Astrocyte (in vitro differentiated cells and primary cell): ENCODE results near the gene SMOC1. TPM values are rescaled to one million over a fixed set of nuclear protein-coding genes. Genes with fewer than 3 reads are reported as not detected.

Source experiments
- DNase-seq: peaks from one replicate; pipeline ENCODE4 v3.0.0-alpha.2; 2010; ENCODE audit warnings: low read depth
- FAIRE-seq: peaks from 2 replicates; lab custom pipeline; 2011; peaks lifted over from hg19 to GRCh38; lab: Jason Lieb, UNC
- H2AFZ ChIP-seq: 2 replicates; pipeline ENCODE4 v1.6.0; 2012; ENCODE audit warnings: low read depth, low read length, inconsistent platforms
- H3K27ac ChIP-seq: 2 replicates; pipeline ENCODE4 v1.5.1; 2011; ENCODE audit warnings: low read depth, low read length, inconsistent platforms
- H3K27me3 ChIP-seq: 2 replicates; pipeline ENCODE4 v1.6.0; 2011; ENCODE audit warnings: low read length, inconsistent platforms; ENCODE audit not compliant: insufficient read depth
- H3K36me3 ChIP-seq: 2 replicates; pipeline ENCODE4 v1.5.1; 2011; ENCODE audit warnings: low read length, inconsistent platforms; ENCODE audit not compliant: insufficient read depth
- H3K4me1 ChIP-seq: 2 replicates; pipeline ENCODE4 v1.5.1; 2011; ENCODE audit warnings: low read length, inconsistent platforms; ENCODE audit not compliant: insufficient read depth
- H3K4me2 ChIP-seq: 2 replicates; pipeline ENCODE4 v1.6.0; 2012; ENCODE audit warnings: low read length, inconsistent platforms
- H3K4me3 ChIP-seq: 2 replicates; pipeline ENCODE4 v1.5.1; 2011; ENCODE audit warnings: low read depth, mild to moderate bottlenecking, low read length, inconsistent platforms; ENCODE audit not compliant: insufficient read depth
- H3K79me2 ChIP-seq: 2 replicates; pipeline ENCODE4 v1.6.0; 2012; ENCODE audit warnings: mild to moderate bottlenecking, low read length, inconsistent platforms; ENCODE audit not compliant: insufficient read depth
- H3K9ac ChIP-seq: 2 replicates; pipeline ENCODE4 v1.6.0; 2012; ENCODE audit warnings: mild to moderate bottlenecking, low read length, inconsistent platforms
- H3K9me3 ChIP-seq: 2 replicates; pipeline ENCODE4 v1.5.1; 2012; ENCODE audit warnings: low read depth, mild to moderate bottlenecking, low read length, inconsistent platforms; ENCODE audit not compliant: insufficient read depth
- H4K20me1 ChIP-seq: 2 replicates; pipeline ENCODE4 v1.6.0; 2012; ENCODE audit warnings: low read length, inconsistent platforms; ENCODE audit not compliant: insufficient read depth
- H3K27ac Mint-ChIP-seq: one replicate; pipeline ENCODE4 v1.8.0; 2021; ENCODE audit warnings: mild to moderate bottlenecking, mixed read lengths; ENCODE audit not compliant: unreplicated experiment
- H3K27me3 Mint-ChIP-seq: one replicate; pipeline ENCODE4 v1.8.0; 2021; ENCODE audit warnings: low read depth, mixed read lengths; ENCODE audit not compliant: unreplicated experiment
- H3K36me3 Mint-ChIP-seq: one replicate; pipeline ENCODE4 v1.8.0; 2021; ENCODE audit warnings: low read depth, mixed read lengths; ENCODE audit not compliant: unreplicated experiment
- H3K4me1 Mint-ChIP-seq: one replicate; pipeline ENCODE4 v1.8.0; 2021; ENCODE audit warnings: low read depth, mixed read lengths; ENCODE audit not compliant: unreplicated experiment
- H3K4me3 Mint-ChIP-seq: one replicate; pipeline ENCODE4 v1.8.0; 2021; ENCODE audit warnings: mild to moderate bottlenecking, moderate library complexity, mixed read lengths; ENCODE audit not compliant: unreplicated experiment
- H3K9me3 Mint-ChIP-seq: one replicate; pipeline ENCODE4 v1.8.0; 2021; ENCODE audit warnings: mild to moderate bottlenecking, mixed read lengths; ENCODE audit not compliant: unreplicated experiment
- EZH2 ChIP-seq: IDR thresholded peaks from 2 replicates; pipeline ENCODE4 v1.6.1; 2012; ENCODE audit warnings: mild to moderate bottlenecking, low read length, inconsistent platforms; ENCODE audit not compliant: insufficient read depth
- total RNA-seq: library from RNA; stranded (reverse); gene quantifications from 2 replicates; pipeline ENCODE4 v1.2.1, GENCODE V29; 2021
- TF ChIP-seq, protein P1 (sequence below): IDR thresholded peaks from 2 replicates; pipeline ENCODE4 v1.5.1; 2011; ENCODE audit warnings: low read depth, mild to moderate bottlenecking, inconsistent platforms, low read length, moderate library complexity; ENCODE audit not compliant: insufficient read depth

The SMOC1 gene
- total RNA-seq, 1 donor from 2014 or later: 0.16 TPM

DNA sequence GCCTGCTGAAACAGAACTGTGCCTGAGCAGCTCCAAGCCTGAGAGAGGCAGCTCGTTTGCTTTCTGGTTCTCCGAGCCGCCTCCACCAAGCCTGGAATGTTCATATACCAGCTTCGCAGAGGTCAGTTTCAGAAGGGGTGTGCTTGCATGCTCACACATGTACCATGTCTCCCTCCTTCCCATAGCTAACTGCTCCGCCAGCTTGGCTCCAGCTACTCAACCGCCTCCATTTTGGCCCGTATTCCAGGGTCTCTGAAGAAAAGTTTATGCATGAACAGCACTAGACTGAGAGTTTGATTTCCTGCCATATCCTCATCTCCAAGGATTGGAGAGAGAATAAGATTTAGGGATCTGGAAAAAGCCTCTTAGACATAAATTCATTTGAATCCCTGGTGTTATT is 103.7 kb downstream of the SMOC1 start:
- peaks cover 8% of the 10 kb centered on the region for H3K27me3 Mint-ChIP-seq
- no peak for FAIRE-seq
- peaks cover 5% of the 10 kb centered on the region for H3K4me1 Mint-ChIP-seq
- H3K4me3 Mint-ChIP-seq: no peak overlapping the region
- Histone ChIP-seq H2AFZ (no peak overlapping the region), H3K9ac (no peak overlapping the region), H4K20me1 (no peaks in the 10 kb centered on the region), H3K4me2 (no peak overlapping the region), H3K9me3 (no peaks in the 10 kb centered on the region), H3K79me2 (no peaks in the 10 kb centered on the region), H3K36me3 (no peaks in the 10 kb centered on the region), H3K4me1 (no peaks in the 10 kb centered on the region), H3K4me3 (no peak overlapping the region), H3K27ac (no peak overlapping the region), H3K27me3 (no peaks in the 10 kb centered on the region)
- no peak for TF ChIP-seq EZH2
- DNase-seq: no peak
- H3K36me3 Mint-ChIP-seq: no peaks in the 10 kb centered on the region
- H3K27ac Mint-ChIP-seq: no peak overlapping the region
- H3K9me3 Mint-ChIP-seq: peaks cover 4% of the 10 kb centered on the region

DNA sequence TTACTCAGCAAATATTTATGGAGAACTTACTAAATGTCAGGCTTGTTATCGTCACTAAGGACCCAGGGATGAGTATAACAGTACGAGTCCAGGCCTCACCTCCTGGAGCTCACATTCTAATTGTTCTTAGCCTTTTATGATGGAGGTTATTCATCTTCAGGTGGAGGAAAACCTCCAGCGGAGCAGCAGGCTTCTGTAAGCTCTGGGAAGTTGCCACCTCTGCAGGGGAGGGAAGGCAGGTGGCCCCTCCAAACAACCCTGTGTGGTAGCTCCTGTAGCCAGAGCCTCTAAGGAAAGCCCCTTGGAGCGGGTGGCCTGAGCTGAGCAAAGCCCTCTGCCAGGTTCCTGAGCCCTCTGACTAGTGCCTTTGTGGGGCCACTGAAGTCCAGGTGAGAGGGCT is 104.1 kb downstream of the SMOC1 start:
- DNase-seq: no peak
- H3K27ac Mint-ChIP-seq: no peak overlapping the region
- H3K4me2 ChIP-seq: no peak overlapping the region
- H3K36me3 Mint-ChIP-seq: no peaks in the 10 kb centered on the region
- no peaks in the 10 kb centered on the region for H3K27me3 ChIP-seq
- H3K9me3 ChIP-seq: no peaks in the 10 kb centered on the region
- no peak overlapping the region for H3K4me3 Mint-ChIP-seq
- peaks cover 4% of the 10 kb centered on the region for H3K9me3 Mint-ChIP-seq
- H3K4me1 Mint-ChIP-seq: peaks cover 5% of the 10 kb centered on the region
- no peak overlapping the region for H3K4me3 ChIP-seq
- TF ChIP-seq EZH2: no peak
- TF ChIP-seq, protein P1, sequence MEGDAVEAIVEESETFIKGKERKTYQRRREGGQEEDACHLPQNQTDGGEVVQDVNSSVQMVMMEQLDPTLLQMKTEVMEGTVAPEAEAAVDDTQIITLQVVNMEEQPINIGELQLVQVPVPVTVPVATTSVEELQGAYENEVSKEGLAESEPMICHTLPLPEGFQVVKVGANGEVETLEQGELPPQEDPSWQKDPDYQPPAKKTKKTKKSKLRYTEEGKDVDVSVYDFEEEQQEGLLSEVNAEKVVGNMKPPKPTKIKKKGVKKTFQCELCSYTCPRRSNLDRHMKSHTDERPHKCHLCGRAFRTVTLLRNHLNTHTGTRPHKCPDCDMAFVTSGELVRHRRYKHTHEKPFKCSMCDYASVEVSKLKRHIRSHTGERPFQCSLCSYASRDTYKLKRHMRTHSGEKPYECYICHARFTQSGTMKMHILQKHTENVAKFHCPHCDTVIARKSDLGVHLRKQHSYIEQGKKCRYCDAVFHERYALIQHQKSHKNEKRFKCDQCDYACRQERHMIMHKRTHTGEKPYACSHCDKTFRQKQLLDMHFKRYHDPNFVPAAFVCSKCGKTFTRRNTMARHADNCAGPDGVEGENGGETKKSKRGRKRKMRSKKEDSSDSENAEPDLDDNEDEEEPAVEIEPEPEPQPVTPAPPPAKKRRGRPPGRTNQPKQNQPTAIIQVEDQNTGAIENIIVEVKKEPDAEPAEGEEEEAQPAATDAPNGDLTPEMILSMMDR: no peak
- no peaks in the 10 kb centered on the region for H3K4me1 ChIP-seq
- H2AFZ ChIP-seq: no peak overlapping the region
- no peak overlapping the region for H3K9ac ChIP-seq
- H3K79me2 ChIP-seq: no peaks in the 10 kb centered on the region
- H4K20me1 ChIP-seq: no peaks in the 10 kb centered on the region
- peaks cover 8% of the 10 kb centered on the region for H3K27me3 Mint-ChIP-seq
- no peak overlapping the region for H3K27ac ChIP-seq
- FAIRE-seq: no peak
- no peaks in the 10 kb centered on the region for H3K36me3 ChIP-seq

DNA sequence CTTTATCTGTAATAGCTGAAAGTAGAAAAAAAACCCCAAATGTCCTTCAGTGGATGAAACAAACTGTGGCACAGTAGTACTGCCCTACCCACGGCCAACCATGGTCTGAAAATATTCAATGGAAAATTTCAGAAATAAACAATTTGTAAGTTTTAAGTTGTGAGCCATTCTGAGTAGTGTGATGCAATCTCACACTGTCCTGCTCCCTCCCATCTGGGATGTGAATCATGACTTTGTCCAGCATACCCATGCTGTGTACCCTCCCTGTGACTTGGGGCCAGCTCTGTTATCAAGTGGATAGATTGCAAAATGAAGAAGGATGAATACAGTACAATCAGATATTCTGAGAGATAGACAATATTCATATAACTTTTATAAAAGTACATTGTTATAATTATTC is 106.2 kb downstream of the SMOC1 start:
- Histone ChIP-seq H3K4me2 (no peak overlapping the region), H3K9ac (no peak overlapping the region), H2AFZ (no peak overlapping the region), H3K4me3 (no peak overlapping the region), H3K79me2 (no peaks in the 10 kb centered on the region), H3K27me3 (no peaks in the 10 kb centered on the region), H3K9me3 (no peaks in the 10 kb centered on the region), H3K36me3 (no peaks in the 10 kb centered on the region), H3K4me1 (no peaks in the 10 kb centered on the region), H3K27ac (no peak overlapping the region), H4K20me1 (no peaks in the 10 kb centered on the region)
- DNase-seq: no peak
- no peak overlapping the region for H3K27ac Mint-ChIP-seq
- TF ChIP-seq, protein P1: no peak
- TF ChIP-seq EZH2: no peak
- FAIRE-seq: no peak
- no peaks in the 10 kb centered on the region for H3K36me3 Mint-ChIP-seq
- no peak overlapping the region for H3K4me3 Mint-ChIP-seq
- peaks cover 4% of the 10 kb centered on the region for H3K9me3 Mint-ChIP-seq
- H3K4me1 Mint-ChIP-seq: peaks cover 5% of the 10 kb centered on the region
- H3K27me3 Mint-ChIP-seq: peaks cover 3% of the 10 kb centered on the region
